Thoracic aorta (tissue), 2 donors: ENCODE measurements around the gene PNPLA2. TPM values are rescaled to one million over a fixed set of nuclear protein-coding genes. Genes with fewer than 3 reads are reported as not detected.

Source experiments
- ATAC-seq: fragments of 150-250 bp; one replicate; pipeline ENCODE4 v1.8.0; 2017; ENCODE audit warnings: low read depth; ENCODE audit not compliant: insufficient number of reproducible peaks, low FRiP score
- DNase-seq: peaks from one replicate; pipeline ENCODE4 v3.0.0-alpha.2; 2020; ENCODE audit warnings: low spot score
- H3K27ac ChIP-seq, 2 donors: fragments of 200-600 bp; sonication (generic); 1 replicate in 1 of 2; 2 replicates in 1 of 2; pipeline ENCODE4 v1.5.1; 2016; ENCODE audit warnings: mild to moderate bottlenecking in 2 of 2, moderate library complexity in 2 of 2
- H3K27me3 ChIP-seq: fragments of 200-600 bp; sonication (generic); replicated peaks from 2 replicates; pipeline ENCODE4 v1.6.0; 2016; ENCODE audit warnings: mild to moderate bottlenecking; ENCODE audit not compliant: insufficient read depth
- H3K36me3 ChIP-seq: fragments of 200-600 bp; sonication (generic); one replicate; pipeline ENCODE4 v1.5.1; 2016
- H3K4me1 ChIP-seq, 2 donors: fragments of 200-600 bp; sonication (generic); 1 replicate in 1 of 2; 2 replicates in 1 of 2; pipeline versions ENCODE4 v1.5.1 to v1.6.0; 2016; ENCODE audit warnings: low read depth in 2 of 2, mild to moderate bottlenecking in 1 of 2; ENCODE audit not compliant: control insufficient read depth in 1 of 2
- H3K4me3 ChIP-seq: fragments of 200-600 bp; sonication (generic); 2 replicates; pipeline ENCODE4 v1.5.1; 2016; ENCODE audit warnings: mild to moderate bottlenecking
- H3K9me3 ChIP-seq: fragments of 200-600 bp; sonication (generic); 2 replicates; pipeline ENCODE4 v1.5.1; 2016
- total RNA-seq, 2 donors: library from RNA; depleted of rRNA; stranded (reverse); fragments of >200 nt; gene quantifications; one replicate each; pipeline versions ENCODE4 v1.1.0 to v1.2.3, GENCODE V29; 2016
- TF ChIP-seq, protein P1 (sequence below): fragments of 200-600 bp; sonication (generic); IDR thresholded peaks from one replicate; pipeline ENCODE4 v1.5.1; 2019; ENCODE audit warnings: antibody characterized with exemption

Gene PNPLA2
- total RNA-seq, 2 donors from 2014 or later = 105 to 115 TPM

DNA sequence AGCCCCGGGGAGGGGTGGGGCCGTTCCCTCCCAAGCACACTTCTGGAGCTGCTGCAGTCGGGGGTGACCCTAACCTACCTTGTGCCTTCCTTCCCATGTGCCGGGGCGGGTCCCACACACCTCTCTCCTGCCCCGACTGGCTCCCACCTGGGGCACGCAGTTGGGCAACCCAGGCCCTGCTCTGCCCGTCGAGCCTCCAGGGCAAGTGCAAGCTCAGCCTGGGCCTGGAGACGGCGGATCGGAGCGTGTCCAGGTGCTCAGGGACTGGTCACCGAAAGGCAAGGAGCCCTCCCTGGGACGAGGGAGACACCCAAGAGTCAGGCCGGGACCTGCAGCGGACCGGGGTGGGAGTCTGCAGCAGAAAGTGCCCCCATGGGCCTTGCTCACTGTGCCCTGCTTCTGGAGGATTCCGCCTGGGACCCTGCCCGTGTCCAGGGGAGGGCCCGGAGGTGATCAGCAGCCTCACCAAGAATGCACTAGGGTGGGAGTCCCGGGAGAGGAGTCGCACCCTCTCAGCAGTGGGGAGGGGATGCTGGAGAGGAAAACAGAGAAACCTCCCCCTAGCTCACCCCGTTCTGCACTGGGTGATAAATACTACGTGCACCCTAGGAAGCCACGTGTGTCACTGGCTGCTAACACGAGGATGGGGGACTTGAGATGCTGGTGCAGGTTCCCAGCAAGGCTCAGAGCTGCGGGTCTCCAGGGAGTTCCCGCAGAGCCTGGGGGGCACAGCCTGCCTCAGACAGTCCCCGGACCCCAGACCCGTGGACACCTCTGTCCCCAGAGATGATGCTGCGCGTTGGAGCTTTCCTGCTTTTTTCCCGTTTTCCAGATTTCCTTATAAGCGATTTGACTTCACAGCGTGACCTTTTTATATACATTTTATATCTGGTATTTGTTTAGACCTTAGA is 36.2 kb upstream of the PNPLA2 start:
- peaks cover 4 to 25% of the 10 kb centered on the region in 2 donors for H3K4me1 ChIP-seq
- no peak for ATAC-seq
- TF ChIP-seq, protein P1, sequence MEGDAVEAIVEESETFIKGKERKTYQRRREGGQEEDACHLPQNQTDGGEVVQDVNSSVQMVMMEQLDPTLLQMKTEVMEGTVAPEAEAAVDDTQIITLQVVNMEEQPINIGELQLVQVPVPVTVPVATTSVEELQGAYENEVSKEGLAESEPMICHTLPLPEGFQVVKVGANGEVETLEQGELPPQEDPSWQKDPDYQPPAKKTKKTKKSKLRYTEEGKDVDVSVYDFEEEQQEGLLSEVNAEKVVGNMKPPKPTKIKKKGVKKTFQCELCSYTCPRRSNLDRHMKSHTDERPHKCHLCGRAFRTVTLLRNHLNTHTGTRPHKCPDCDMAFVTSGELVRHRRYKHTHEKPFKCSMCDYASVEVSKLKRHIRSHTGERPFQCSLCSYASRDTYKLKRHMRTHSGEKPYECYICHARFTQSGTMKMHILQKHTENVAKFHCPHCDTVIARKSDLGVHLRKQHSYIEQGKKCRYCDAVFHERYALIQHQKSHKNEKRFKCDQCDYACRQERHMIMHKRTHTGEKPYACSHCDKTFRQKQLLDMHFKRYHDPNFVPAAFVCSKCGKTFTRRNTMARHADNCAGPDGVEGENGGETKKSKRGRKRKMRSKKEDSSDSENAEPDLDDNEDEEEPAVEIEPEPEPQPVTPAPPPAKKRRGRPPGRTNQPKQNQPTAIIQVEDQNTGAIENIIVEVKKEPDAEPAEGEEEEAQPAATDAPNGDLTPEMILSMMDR = no peak
- no peak for DNase-seq
- no peaks in the 10 kb centered on the region for H3K36me3 ChIP-seq
- H3K4me3 ChIP-seq = no peak overlapping the region
- no peaks in the 10 kb centered on the region for H3K27me3 ChIP-seq
- H3K27ac ChIP-seq = no peak overlapping the region
- H3K9me3 ChIP-seq = no peaks in the 10 kb centered on the region

DNA sequence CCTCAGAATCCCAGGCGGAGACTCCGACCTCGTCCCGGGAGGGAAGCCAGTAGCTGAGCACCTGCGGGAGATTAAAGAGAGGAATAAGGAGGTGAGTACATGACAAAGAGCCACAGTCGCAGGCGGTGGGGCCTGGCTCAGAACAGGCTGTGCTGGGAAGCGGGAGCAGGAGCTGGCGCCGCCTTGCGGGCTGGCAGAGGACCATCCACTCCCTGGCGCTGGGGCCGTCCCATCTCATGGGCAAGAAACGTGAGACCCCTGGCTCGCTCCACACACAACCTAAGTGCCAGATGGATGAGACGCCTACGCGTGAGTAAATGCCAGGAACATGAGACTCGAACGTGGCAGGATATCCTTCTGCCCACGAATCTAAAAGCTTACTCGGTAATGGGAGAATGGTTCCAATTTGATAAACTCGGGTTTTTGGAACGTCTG is 35.1 kb upstream of the PNPLA2 start:
- peak overlapping the region; percentile 15 to 41 for H3K27ac ChIP-seq

DNA sequence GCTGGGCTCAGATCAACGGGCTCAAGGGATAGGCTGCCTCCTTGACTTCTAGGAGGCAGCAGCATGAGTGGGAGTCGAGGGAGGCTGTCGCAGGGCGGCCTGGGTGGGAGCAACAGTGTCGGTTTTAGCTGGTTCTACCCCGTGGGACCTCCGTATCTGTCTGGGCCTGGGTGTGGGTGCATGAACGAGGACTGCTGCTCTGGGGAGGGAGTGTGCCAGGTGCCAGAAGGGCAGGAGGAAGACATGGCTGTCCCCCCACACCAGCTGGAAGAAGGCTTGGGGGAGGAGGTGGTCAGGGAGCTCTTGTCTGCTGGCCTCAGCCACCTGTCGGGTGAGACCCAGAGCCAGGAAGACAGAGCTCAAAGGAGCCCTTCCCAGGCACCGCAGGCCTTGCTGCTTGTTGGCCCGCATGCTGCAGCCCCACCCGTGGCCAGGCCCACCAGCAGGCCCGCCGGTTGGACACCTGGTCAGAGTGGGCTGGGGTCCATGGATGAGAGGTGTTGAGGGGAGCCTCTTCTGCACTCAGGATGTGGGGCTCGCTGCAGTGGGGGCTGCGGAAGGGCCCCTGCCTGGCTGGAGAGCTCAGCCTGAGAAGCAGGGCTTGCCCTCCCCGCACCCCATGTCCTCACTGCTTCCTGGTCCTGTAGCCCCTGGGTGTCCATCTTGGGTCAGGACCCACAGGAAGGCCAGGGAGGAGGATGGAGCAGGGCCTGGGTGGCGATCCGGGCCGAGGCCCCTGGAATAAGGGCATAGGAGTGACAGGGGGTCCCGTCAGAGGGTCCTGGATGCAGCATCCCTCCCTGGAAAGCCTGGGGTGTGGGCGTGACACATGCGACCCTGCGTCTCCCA is 32.3 kb upstream of the PNPLA2 start:
- Histone ChIP-seq H3K36me3 (no peaks in the 10 kb centered on the region), H3K4me3 (no peak overlapping the region), H3K27ac (no peak overlapping the region), H3K4me1 (peaks cover 0 to 16% of the 10 kb centered on the region in 2 donors), H3K27me3 (peaks cover 8% of the 10 kb centered on the region), H3K9me3 (no peaks in the 10 kb centered on the region)
- DNase-seq = no peak
- TF ChIP-seq, protein P1 = no peak
- no peak for ATAC-seq

More for the DNA sequence above, 35.1 kb upstream of the PNPLA2 start:
- Histone ChIP-seq H3K27me3 (peaks cover under 1% of the 10 kb centered on the region), H3K4me3 (peak overlapping the region; percentile 47), H3K36me3 (no peaks in the 10 kb centered on the region), H3K9me3 (no peaks in the 10 kb centered on the region), H3K4me1 (peaks cover 0 to 16% of the 10 kb centered on the region in 2 donors)
- peak; percentile 58 for ATAC-seq
- TF ChIP-seq, protein P1 = peak; percentile 51
- peak; percentile 47 for DNase-seq

DNA sequence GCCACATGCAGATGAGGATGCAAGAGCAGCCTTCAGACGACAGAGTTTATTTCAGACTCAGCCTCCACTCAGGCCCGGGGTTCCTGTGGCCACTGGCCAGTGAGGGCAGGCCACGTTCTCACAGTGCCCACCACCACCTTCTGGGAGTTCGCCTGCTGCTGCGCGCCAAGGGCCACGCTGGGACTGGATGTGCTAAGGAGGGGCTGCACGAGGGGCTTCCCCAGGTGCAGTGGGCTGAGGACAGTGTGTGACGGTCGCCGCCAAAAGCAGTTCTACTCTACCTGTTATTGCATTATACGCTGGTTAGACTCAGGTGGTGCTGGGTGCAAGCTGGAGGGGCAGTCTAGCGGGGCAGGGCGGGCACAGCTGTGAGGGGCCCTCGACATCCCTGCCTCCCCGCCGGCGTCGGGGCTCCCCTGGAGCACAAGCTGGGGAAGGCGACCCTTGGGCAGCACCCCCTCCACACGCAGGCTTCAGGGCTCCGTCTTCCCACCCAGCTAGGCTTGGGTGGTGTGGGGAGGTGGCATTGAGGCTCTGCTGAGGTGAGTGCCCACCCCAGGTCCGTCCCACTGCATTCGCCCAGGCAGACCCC is 31.5 kb upstream of the PNPLA2 start:
- Histone ChIP-seq H3K27me3 (peaks cover 8% of the 10 kb centered on the region), H3K9me3 (no peaks in the 10 kb centered on the region)

More for the DNA sequence above, 31.5 kb upstream of the PNPLA2 start:
- DNase-seq (no peak), ATAC-seq (no peak)
- Histone ChIP-seq H3K4me3 (no peak overlapping the region), H3K4me1 (peaks cover 0 to 16% of the 10 kb centered on the region in 2 donors), H3K27ac (no peak overlapping the region), H3K36me3 (no peaks in the 10 kb centered on the region)
- TF ChIP-seq, protein P1 = no peak
